ENCODE results near the gene RIMS3.

The RIMS3 gene

GRCh38 chr1:40709100-40709801, 43.8 kb upstream of the RIMS3 start:
- peak overlapping the region; percentile 89 for H3K4me2 ChIP-seq (ENCODE audit: low read depth, low read length, poor library complexity, severe bottlenecking)
- peaks cover 96% of the 10 kb centered on the region for H3K79me2 ChIP-seq (ENCODE audit: insufficient read depth, low read length)
- TF ChIP-seq EZH2phosphoT487 (conservative IDR thresholded peaks at IDR 0.05; ENCODE audit: low read length) = no peak
- no peak for TF ChIP-seq CTCF (IDR thresholded peaks at IDR 0.05; ENCODE audit: insufficient read depth, low read length, poor library complexity, severe bottlenecking)
- H3K9me3 ChIP-seq (ENCODE audit: insufficient read depth, low read length) = no peaks in the 10 kb centered on the region
- peak overlapping the region; percentile 79 for H3K27ac ChIP-seq (ENCODE audit: low read depth, low read length)
- peak overlapping the region; percentile 21 for H2AFZ ChIP-seq (ENCODE audit: low read depth, low read length, severe bottlenecking)
- peak overlapping the region; percentile 62 for H3K4me3 ChIP-seq (ENCODE audit: insufficient read depth, low read length, poor library complexity, severe bottlenecking)
- peaks cover 22% of the 10 kb centered on the region for H3F3A ChIP-seq (ENCODE audit: insufficient read depth)
- no peaks in the 10 kb centered on the region for H3K27me3 ChIP-seq (ENCODE audit: low read length)
- no peaks in the 10 kb centered on the region for H3K9me2 ChIP-seq (replicated peaks; ENCODE audit: insufficient read depth, low read length)
- H3K9ac ChIP-seq (ENCODE audit: low read length) = peak overlapping the region; percentile 59
- no peaks in the 10 kb centered on the region for H3K36me3 ChIP-seq (ENCODE audit: low read length)
- no peaks in the 10 kb centered on the region for H4K20me1 ChIP-seq (ENCODE audit: low read depth, low read length)

GRCh38 chr1:40708750-40709099, 43.2 kb upstream of the RIMS3 start:
- Histone ChIP-seq H4K20me1 (ENCODE audit: low read depth, low read length) (no peaks in the 10 kb centered on the region), H3K27me3 (ENCODE audit: low read length) (no peaks in the 10 kb centered on the region), H3K4me3 (ENCODE audit: insufficient read depth, low read length, poor library complexity, severe bottlenecking) (peak overlapping the region; percentile 62), H3K36me3 (ENCODE audit: low read length) (no peaks in the 10 kb centered on the region), H3K9me2 (replicated peaks; ENCODE audit: insufficient read depth, low read length) (no peaks in the 10 kb centered on the region), H3F3A (ENCODE audit: insufficient read depth) (peaks cover 20% of the 10 kb centered on the region), H3K27ac (ENCODE audit: low read depth, low read length) (peak overlapping the region; percentile 79), H3K9me3 (ENCODE audit: insufficient read depth, low read length) (no peaks in the 10 kb centered on the region), H3K9ac (ENCODE audit: low read length) (peak overlapping the region; percentile 59), H2AFZ (ENCODE audit: low read depth, low read length, severe bottlenecking) (peak overlapping the region; percentile 21), H3K4me2 (ENCODE audit: low read depth, low read length, poor library complexity, severe bottlenecking) (peak overlapping the region; percentile 89), H3K79me2 (ENCODE audit: insufficient read depth, low read length) (peaks cover 96% of the 10 kb centered on the region)
- no peak for TF ChIP-seq EZH2phosphoT487 (conservative IDR thresholded peaks at IDR 0.05; ENCODE audit: low read length)
- TF ChIP-seq CTCF (IDR thresholded peaks at IDR 0.05; ENCODE audit: insufficient read depth, low read length, poor library complexity, severe bottlenecking) = no peak

GRCh38 chr1:40706626-40707025, 41.1 kb upstream of the RIMS3 start:
- TF ChIP-seq CTCF (IDR thresholded peaks at IDR 0.05; ENCODE audit: insufficient read depth, low read length, poor library complexity, severe bottlenecking) (no peak), EZH2phosphoT487 (conservative IDR thresholded peaks at IDR 0.05; ENCODE audit: low read length) (no peak)
- Histone ChIP-seq H4K20me1 (ENCODE audit: low read depth, low read length) (no peaks in the 10 kb centered on the region), H3K27ac (ENCODE audit: low read depth, low read length) (no peak overlapping the region), H3K4me3 (ENCODE audit: insufficient read depth, low read length, poor library complexity, severe bottlenecking) (no peak overlapping the region), H3F3A (ENCODE audit: insufficient read depth) (peaks cover 13% of the 10 kb centered on the region), H3K79me2 (ENCODE audit: insufficient read depth, low read length) (peaks cover 97% of the 10 kb centered on the region), H3K36me3 (ENCODE audit: low read length) (no peaks in the 10 kb centered on the region), H3K9ac (ENCODE audit: low read length) (no peak overlapping the region), H3K4me2 (ENCODE audit: low read depth, low read length, poor library complexity, severe bottlenecking) (no peak overlapping the region), H3K9me3 (ENCODE audit: insufficient read depth, low read length) (no peaks in the 10 kb centered on the region), H3K9me2 (replicated peaks; ENCODE audit: insufficient read depth, low read length) (no peaks in the 10 kb centered on the region), H3K27me3 (ENCODE audit: low read length) (no peaks in the 10 kb centered on the region), H2AFZ (ENCODE audit: low read depth, low read length, severe bottlenecking) (no peak overlapping the region)
